ENCODE data around the gene CNOT1. TPM values are rescaled to one million over a fixed set of nuclear protein-coding genes. Genes with fewer than 3 reads are reported as not detected.

CNOT1 gene
- total and polyA plus RNA-seq, 2 experiments from 2014 or later, result 49.3 to 71.8 TPM

DNA sequence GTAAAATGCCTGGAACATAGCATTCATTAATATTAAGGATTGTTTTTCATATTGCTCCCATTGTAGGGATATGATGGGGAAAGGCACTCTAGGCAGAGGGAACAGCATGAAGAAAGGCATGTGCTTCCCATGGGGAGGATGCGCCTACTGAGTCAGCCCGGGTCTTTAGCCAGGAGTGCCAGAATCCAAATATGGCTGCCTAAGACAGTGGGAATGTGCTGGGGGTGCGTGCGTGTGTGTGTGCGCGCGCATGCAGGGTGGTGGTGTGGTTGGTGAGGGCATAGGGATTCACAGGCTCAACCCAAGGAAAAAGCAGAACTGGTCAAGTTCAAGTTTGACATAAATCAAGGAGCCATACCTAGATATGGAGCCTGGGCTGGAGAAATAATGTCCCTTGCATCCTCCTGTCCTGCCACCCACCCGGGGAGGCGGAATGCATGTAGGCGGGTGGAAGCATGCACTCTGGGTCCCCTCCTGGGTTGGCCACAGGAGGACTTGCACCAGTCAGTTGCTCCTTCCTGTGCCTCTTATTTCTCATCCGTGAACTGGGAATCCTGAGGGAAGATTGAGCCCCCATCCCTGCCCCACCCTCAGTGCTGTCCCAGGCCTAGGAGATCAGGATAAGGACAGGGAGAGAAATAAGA is 148.3 kb downstream of the CNOT1 start:
- TF ChIP-seq, protein P1, sequence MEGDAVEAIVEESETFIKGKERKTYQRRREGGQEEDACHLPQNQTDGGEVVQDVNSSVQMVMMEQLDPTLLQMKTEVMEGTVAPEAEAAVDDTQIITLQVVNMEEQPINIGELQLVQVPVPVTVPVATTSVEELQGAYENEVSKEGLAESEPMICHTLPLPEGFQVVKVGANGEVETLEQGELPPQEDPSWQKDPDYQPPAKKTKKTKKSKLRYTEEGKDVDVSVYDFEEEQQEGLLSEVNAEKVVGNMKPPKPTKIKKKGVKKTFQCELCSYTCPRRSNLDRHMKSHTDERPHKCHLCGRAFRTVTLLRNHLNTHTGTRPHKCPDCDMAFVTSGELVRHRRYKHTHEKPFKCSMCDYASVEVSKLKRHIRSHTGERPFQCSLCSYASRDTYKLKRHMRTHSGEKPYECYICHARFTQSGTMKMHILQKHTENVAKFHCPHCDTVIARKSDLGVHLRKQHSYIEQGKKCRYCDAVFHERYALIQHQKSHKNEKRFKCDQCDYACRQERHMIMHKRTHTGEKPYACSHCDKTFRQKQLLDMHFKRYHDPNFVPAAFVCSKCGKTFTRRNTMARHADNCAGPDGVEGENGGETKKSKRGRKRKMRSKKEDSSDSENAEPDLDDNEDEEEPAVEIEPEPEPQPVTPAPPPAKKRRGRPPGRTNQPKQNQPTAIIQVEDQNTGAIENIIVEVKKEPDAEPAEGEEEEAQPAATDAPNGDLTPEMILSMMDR (IDR thresholded peaks at IDR 0.05; ENCODE audit: low read depth, low read length), result no peak
- no peaks in the 10 kb centered on the region for H3K27me3 ChIP-seq
- peaks cover 27% of the 10 kb centered on the region for H3K4me1 ChIP-seq (ENCODE audit: low read depth)
- H3K9me3 ChIP-seq (ENCODE audit: low read depth), result no peaks in the 10 kb centered on the region
- H3K27ac ChIP-seq, result no peak overlapping the region
- H3K36me3 ChIP-seq, result no peaks in the 10 kb centered on the region
- no peak overlapping the region for H3K4me3 ChIP-seq
- no peak for DNase-seq (ENCODE audit: low read depth in 1 of 2, low spot score in 1 of 2)

DNA sequence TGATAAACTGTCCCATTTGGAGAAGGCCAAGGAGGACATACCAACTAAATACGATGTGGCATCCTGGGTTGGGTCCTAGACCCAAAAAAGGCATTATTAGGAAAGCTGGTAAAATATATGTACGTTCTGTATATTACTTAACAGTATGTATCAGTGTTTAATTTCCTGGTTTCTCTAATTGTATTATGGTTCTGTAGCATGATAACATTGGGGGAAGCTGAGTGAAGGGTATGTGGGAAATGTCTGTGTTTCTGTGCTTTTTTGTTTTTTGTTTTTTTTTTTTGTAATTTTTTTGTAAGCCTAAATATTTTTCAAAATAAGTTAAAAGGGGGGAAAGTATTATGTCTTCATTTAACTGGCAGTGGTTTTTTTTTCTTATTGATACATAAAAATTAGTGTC is 151.2 kb downstream of the CNOT1 start:
- Histone ChIP-seq H3K27ac (no peak overlapping the region), H3K27me3 (no peaks in the 10 kb centered on the region), H3K4me1 (ENCODE audit: low read depth) (peaks cover 6% of the 10 kb centered on the region), H3K4me3 (no peak overlapping the region), H3K36me3 (no peaks in the 10 kb centered on the region), H3K9me3 (ENCODE audit: low read depth) (no peaks in the 10 kb centered on the region)
- TF ChIP-seq, protein P1 (IDR thresholded peaks at IDR 0.05; ENCODE audit: low read depth, low read length), result no peak
- no peak for DNase-seq (ENCODE audit: low read depth in 1 of 2, low spot score in 1 of 2)

DNA sequence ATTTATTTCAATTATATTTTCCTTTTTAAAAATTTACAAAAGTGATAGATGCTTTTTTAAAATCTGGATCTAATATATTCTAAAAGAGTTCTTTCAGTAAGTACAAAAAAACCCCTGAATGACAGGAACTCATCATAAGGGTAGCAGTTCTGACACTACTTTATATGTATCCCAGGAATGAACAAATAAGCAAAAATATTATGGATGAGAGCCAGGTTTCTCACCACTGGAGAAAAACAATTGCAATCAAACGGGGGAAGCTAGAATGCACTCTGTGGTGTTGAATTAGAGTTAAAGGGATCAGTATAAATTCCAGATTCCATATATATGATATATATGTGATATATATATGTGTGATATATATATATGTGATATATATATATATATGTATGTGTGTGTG is 152.8 kb downstream of the CNOT1 start:
- H3K9me3 ChIP-seq (ENCODE audit: low read depth), result no peaks in the 10 kb centered on the region
- DNase-seq (ENCODE audit: low read depth in 1 of 2, low spot score in 1 of 2), result no peak
- no peaks in the 10 kb centered on the region for H3K4me1 ChIP-seq (ENCODE audit: low read depth)
- H3K36me3 ChIP-seq, result no peaks in the 10 kb centered on the region
- H3K27ac ChIP-seq, result no peak overlapping the region
- TF ChIP-seq, protein P1 (IDR thresholded peaks at IDR 0.05; ENCODE audit: low read depth, low read length), result no peak
- no peak overlapping the region for H3K4me3 ChIP-seq
- no peaks in the 10 kb centered on the region for H3K27me3 ChIP-seq

DNA sequence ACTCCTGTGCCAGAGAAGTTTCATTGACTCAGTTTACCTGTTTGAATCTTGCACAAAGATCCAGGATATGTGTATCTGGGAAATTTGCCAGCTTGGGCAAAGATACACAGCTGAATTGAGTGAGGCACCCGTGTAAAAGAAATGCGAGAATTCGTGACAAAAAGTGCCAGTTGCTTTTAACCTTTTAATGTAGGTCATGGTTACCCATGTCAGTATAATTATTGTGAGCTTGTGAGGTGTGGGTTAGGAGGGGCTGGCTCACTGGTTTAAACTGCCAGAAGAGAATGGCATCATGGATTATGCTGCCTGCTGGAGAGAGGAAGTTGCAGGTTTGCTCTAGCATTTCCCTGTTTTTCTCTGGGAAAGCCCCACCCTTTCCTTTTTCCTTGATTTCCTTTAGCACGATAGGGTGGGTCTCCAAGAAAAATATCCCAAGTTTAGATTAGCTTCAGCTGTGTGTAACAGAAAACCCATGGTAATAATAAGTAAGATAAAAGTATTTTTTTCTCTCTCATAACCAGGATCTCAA is 154.5 kb downstream of the CNOT1 start:
- Histone ChIP-seq H3K4me3 (no peak overlapping the region), H3K27ac (no peak overlapping the region), H3K27me3 (no peaks in the 10 kb centered on the region), H3K36me3 (no peaks in the 10 kb centered on the region), H3K4me1 (ENCODE audit: low read depth) (no peaks in the 10 kb centered on the region), H3K9me3 (ENCODE audit: low read depth) (no peaks in the 10 kb centered on the region)
- no peak for DNase-seq (ENCODE audit: low read depth in 1 of 2, low spot score in 1 of 2)
- TF ChIP-seq, protein P1 (IDR thresholded peaks at IDR 0.05; ENCODE audit: low read depth, low read length), result no peak

DNA sequence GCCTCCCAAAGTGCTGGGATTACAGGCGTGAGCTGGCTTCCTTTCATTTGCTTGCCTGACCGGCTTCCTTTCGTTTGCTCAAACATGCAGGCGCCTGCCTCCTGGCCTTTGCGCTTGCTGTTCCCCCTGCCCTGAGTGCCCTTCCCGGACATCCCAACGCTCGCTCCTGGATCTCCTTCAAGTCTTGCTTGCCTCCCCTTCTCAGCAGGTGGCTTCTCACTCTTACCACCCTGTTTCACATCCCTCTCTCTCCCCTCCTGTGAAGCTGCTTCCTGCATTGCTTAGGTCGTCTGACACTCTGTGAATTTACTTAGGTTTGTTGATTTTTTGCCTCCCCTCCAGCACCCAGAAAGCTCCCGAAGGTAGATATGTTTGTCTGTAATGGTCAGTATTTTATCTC is 155.3 kb downstream of the CNOT1 start:
- Histone ChIP-seq H3K36me3 (no peaks in the 10 kb centered on the region), H3K4me1 (ENCODE audit: low read depth) (no peaks in the 10 kb centered on the region), H3K27me3 (no peaks in the 10 kb centered on the region), H3K27ac (no peak overlapping the region), H3K4me3 (no peak overlapping the region), H3K9me3 (ENCODE audit: low read depth) (no peaks in the 10 kb centered on the region)
- no peak for DNase-seq (ENCODE audit: low read depth in 1 of 2, low spot score in 1 of 2)
- TF ChIP-seq, protein P1 (IDR thresholded peaks at IDR 0.05; ENCODE audit: low read depth, low read length), result no peak

All from cardiac muscle cell (in vitro differentiated cells and primary cell).